Testis (tissue), 3 donors: Measurements from ENCODE around the gene PRKG1. TPM values are rescaled to one million over a fixed set of nuclear protein-coding genes. Genes with fewer than 3 reads are reported as not detected.

ENCODE experiments used
- DNase-seq: peaks from one replicate; pipeline ENCODE4 v3.0.0-alpha.2; 2019
- H3K27ac ChIP-seq, 2 donors: fragments of 200-600 bp; sonication (generic); one replicate each; pipeline ENCODE4 v1.5.1; 2019
- H3K27me3 ChIP-seq: fragments of 200-600 bp; sonication (generic); one replicate; pipeline ENCODE4 v1.5.1; 2019
- H3K36me3 ChIP-seq: fragments of 200-600 bp; sonication (generic); one replicate; pipeline ENCODE4 v1.5.1; 2017; ENCODE audit warnings: low read depth; ENCODE audit errors: missing control alignments
- H3K4me1 ChIP-seq: fragments of 200-600 bp; sonication (generic); one replicate; pipeline ENCODE4 v1.5.1; 2019
- H3K4me3 ChIP-seq, 2 donors: fragments of 200-600 bp; sonication (generic); one replicate each; pipeline ENCODE4 v1.5.1; 2017 to 2019
- H3K9me3 ChIP-seq: fragments of 200-600 bp; sonication (generic); one replicate; pipeline ENCODE4 v1.5.1; 2017
- CTCF ChIP-seq, 3 experiments: fragments of 450-650 bp in 2 of 3; fragments of 200-600 bp in 1 of 3; sonication (generic) in 1 of 3; IDR thresholded peaks; one replicate each; pipeline ENCODE4 v1.5.1; 2016 to 2019; ENCODE audit warnings: antibody characterized with exemption in 3 of 3, mild to moderate bottlenecking in 2 of 3, moderate library complexity in 1 of 3
- POLR2A ChIP-seq: fragments of 450-650 bp; IDR thresholded peaks from one replicate; pipeline ENCODE4 v1.6.1; 2017; ENCODE audit warnings: antibody characterized with exemption, mild to moderate bottlenecking, moderate library complexity
- WGBS, 2 donors: methylation state at CpG; one replicate each; pipeline ENCODE4 v1.1.5; 2018; 5-methylcytosine and 5-hydroxymethylcytosine counted together
- intact Hi-C: fragments of 100-400 bp; cut with DNase I; formaldehyde crosslinking; loops from one replicate; pipeline ENCODE4 v1.15.1; 2023; ENCODE audit warnings: low total_unique reads
- polyA plus RNA-seq: library from polyadenylated mRNA; stranded (reverse); fragments of 350-450 nt; fragmentation: Illumina TruSeq; extraction: RNeasy Lipid Tissue Mini Kit (QIAGEN cat#74804); gene quantifications from one replicate; pipeline ENCODE4 v1.2.3, GENCODE V29; 2014; ENCODE audit warnings: low read depth, low replicate concordance; ENCODE audit not compliant: insufficient read depth
- total RNA-seq, 2 donors: library from RNA; depleted of rRNA; stranded (reverse); fragments of >200 nt; gene quantifications; one replicate each; pipeline ENCODE4 v1.2.3, GENCODE V29; 2016

Gene PRKG1
- total and polyA plus RNA-seq, 3 donors from 2014 or later, result 6.3 to 15.3 (median 12.5) TPM

GRCh38 chr10:51318399-51319172, 244.3 kb downstream of the PRKG1 start:
- intact Hi-C loops, result no loop called here
- WGBS, 2 donors, result 85 to 91% methylated on average over 2 of the region's 2 CpGs
- Histone ChIP-seq H3K4me1 (no peaks in the 10 kb centered on the region), H3K27ac (no peak overlapping the region), H3K9me3 (no peaks in the 10 kb centered on the region), H3K27me3 (no peaks in the 10 kb centered on the region), H3K4me3 (no peak overlapping the region), H3K36me3 (no peaks in the 10 kb centered on the region)
- DNase-seq, result no peak
- TF ChIP-seq POLR2A (no peak), CTCF (IDR thresholded peaks at IDR 0.05) (no peak)

GRCh38 chr10:51319173-51319435, 244.8 kb downstream of the PRKG1 start:
- TF ChIP-seq POLR2A (no peak), CTCF (IDR thresholded peaks at IDR 0.05) (no peak)
- H3K27me3 ChIP-seq, result no peaks in the 10 kb centered on the region
- intact Hi-C loops, result no loop called here
- no peak overlapping the region for H3K4me3 ChIP-seq
- 52 to 79% methylated on average over 1 of the region's 1 CpG for WGBS, 2 donors
- H3K9me3 ChIP-seq, result no peaks in the 10 kb centered on the region
- no peak for DNase-seq
- H3K27ac ChIP-seq, result no peak overlapping the region
- no peaks in the 10 kb centered on the region for H3K4me1 ChIP-seq
- no peaks in the 10 kb centered on the region for H3K36me3 ChIP-seq

DNA sequence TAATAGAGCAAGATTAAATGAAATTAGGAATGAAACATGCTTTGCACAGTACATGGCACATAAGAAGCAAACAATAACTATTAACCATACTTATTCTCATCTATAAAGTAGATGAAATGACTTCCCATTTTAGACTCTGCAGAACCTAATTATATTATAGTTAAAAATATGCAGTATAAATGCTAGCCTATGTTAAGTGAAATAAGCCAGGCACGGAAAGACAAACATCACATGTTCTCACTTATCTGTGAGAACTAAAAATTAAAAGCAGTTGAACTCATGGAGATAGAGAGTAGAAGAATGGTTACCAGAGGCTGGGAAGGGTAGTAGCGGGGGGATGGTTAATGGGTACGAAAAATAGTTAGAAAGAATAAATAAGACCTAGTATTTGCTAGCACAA, 247.0 kb downstream of the PRKG1 start:
- no peak overlapping the region for H3K27ac ChIP-seq
- no peaks in the 10 kb centered on the region for H3K9me3 ChIP-seq
- TF ChIP-seq POLR2A, result no peak
- no peak for TF ChIP-seq CTCF (IDR thresholded peaks at IDR 0.05)
- 89 to 94% methylated on average over 3 of the region's 3 CpGs for WGBS, 2 donors
- intact Hi-C loops, result no loop called here
- no peak for DNase-seq
- H3K4me1 ChIP-seq, result no peaks in the 10 kb centered on the region
- no peaks in the 10 kb centered on the region for H3K36me3 ChIP-seq
- no peaks in the 10 kb centered on the region for H3K27me3 ChIP-seq
- H3K4me3 ChIP-seq, result no peak overlapping the region

GRCh38 chr10:51321980-51322379, 247.7 kb downstream of the PRKG1 start:
- 71 to 74% methylated on average over 3 of the region's 3 CpGs for WGBS, 2 donors
- H3K27me3 ChIP-seq, result no peaks in the 10 kb centered on the region
- intact Hi-C loops, result no loop called here
- no peak overlapping the region for H3K4me3 ChIP-seq
- TF ChIP-seq CTCF (IDR thresholded peaks at IDR 0.05) (no peak), POLR2A (no peak)
- no peaks in the 10 kb centered on the region for H3K9me3 ChIP-seq
- no peak for DNase-seq
- no peaks in the 10 kb centered on the region for H3K36me3 ChIP-seq
- H3K4me1 ChIP-seq, result no peaks in the 10 kb centered on the region
- no peak overlapping the region for H3K27ac ChIP-seq

- TF ChIP-seq CTCF (IDR thresholded peaks at IDR 0.05), result no peak
- Histone ChIP-seq H3K27me3 (no peaks in the 10 kb centered on the region), H3K9me3 (no peaks in the 10 kb centered on the region), H3K36me3 (no peaks in the 10 kb centered on the region), H3K4me3 (no peak overlapping the region), H3K27ac (no peak overlapping the region), H3K4me1 (no peaks in the 10 kb centered on the region)
- intact Hi-C loops, result no loop called here
- no peak for DNase-seq
- WGBS, 2 donors, result 90 to 93% methylated on average over 2 of the region's 2 CpGs
Measured at GRCh38 chr10:51325649-51326048, 251.4 kb downstream of the PRKG1 start.
